Endothelial cell of umbilical vein (primary cell): ENCODE results near the gene SLC43A1. TPM values are rescaled to one million over a fixed set of nuclear protein-coding genes. Genes with fewer than 3 reads are reported as not detected.

Experiments
- BruUV-seq: library from RNA; stranded (reverse); fragments of 400-500 nt; replicated peaks from 2 replicates; lab custom pipeline; 2021; lab: Mats Ljungman, UMichigan
- CTCF ChIA-PET: fragments of 300-600, 350-600 bp; sonication (Branson Sonifier 250); formaldehyde crosslinking; loops from one replicate; lab custom pipeline; 2021; ENCODE audit warnings: antibody characterized with exemption, inconsistent platforms; lab: Charles Lee
- POLR2A ChIA-PET: fragments of 300-600, 350-600 bp; sonication (Branson Sonifier 250); formaldehyde crosslinking; loops from one replicate; lab custom pipeline; 2021; ENCODE audit warnings: antibody characterized with exemption, inconsistent platforms; lab: Charles Lee
- DNase-seq: peaks from one replicate; pipeline ENCODE4 v3.0.0-alpha.2; 2011; ENCODE audit warnings: low read depth, low spot score
- FAIRE-seq: peaks from 2 replicates; lab custom pipeline; 2011; peaks lifted over from hg19 to GRCh38; lab: Jason Lieb, UNC
- H2AFZ ChIP-seq: 2 replicates; pipeline ENCODE4 v1.6.0; 2012; ENCODE audit warnings: low read depth, low read length, control low read depth, inconsistent platforms
- H3K27ac ChIP-seq: 2 replicates; pipeline ENCODE4 v1.5.1; 2011; ENCODE audit warnings: low read depth, mild to moderate bottlenecking, control low read depth, low read length, moderate library complexity; ENCODE audit not compliant: insufficient read depth
- H3K27me3 ChIP-seq, 2 experiments: 2 replicates each; pipeline versions ENCODE4 v1.6.0 to v1.6.1; 2011; ENCODE audit warnings: low read length in 2 of 2, mixed read lengths in 1 of 2; ENCODE audit not compliant: control insufficient read depth in 2 of 2, insufficient read depth in 2 of 2
- H3K36me3 ChIP-seq, 2 experiments: 2 replicates in 1 of 2; 3 replicates in 1 of 2; pipeline ENCODE4 v1.5.1; 2011; ENCODE audit warnings: low read length in 2 of 2, mild to moderate bottlenecking in 1 of 2, moderate library complexity in 1 of 2; ENCODE audit not compliant: control insufficient read depth in 2 of 2, insufficient read depth in 2 of 2; ENCODE audit errors: extremely low read depth in 1 of 2
- H3K4me1 ChIP-seq: 3 replicates; pipeline ENCODE4 v1.5.1; 2011; ENCODE audit warnings: mild to moderate bottlenecking, low read length; ENCODE audit not compliant: control insufficient read depth, insufficient read depth; ENCODE audit errors: extremely low read depth
- H3K4me2 ChIP-seq: 2 replicates; pipeline ENCODE4 v1.6.1; 2011; ENCODE audit warnings: low read length, control low read depth, mixed read lengths; ENCODE audit not compliant: insufficient read depth
- H3K4me3 ChIP-seq, 3 experiments: fragments of 200-600 bp in 1 of 3; sonication (generic), shearing (Covaris generic) in 1 of 3; replicated peaks in 1 of 3; 2 replicates each; pipeline ENCODE4 v1.5.1; 2011 to 2016; ENCODE audit warnings: control low read depth in 3 of 3, low read length in 3 of 3, mild to moderate bottlenecking in 2 of 3, inconsistent platforms in 1 of 3, low read depth in 1 of 3, moderate library complexity in 1 of 3; ENCODE audit not compliant: insufficient read depth in 1 of 3
- H3K79me2 ChIP-seq: 2 replicates; pipeline ENCODE4 v1.6.0; 2012; ENCODE audit warnings: low read length, inconsistent platforms; ENCODE audit not compliant: control insufficient read depth, insufficient read depth
- H3K9ac ChIP-seq: replicated peaks from 2 replicates; pipeline ENCODE3; 2011; ENCODE audit warnings: low read length, control low read depth; ENCODE audit not compliant: insufficient read depth; ENCODE audit errors: extremely low read depth
- H3K9me1 ChIP-seq: replicated peaks from 3 replicates; pipeline ENCODE4 v1.6.0; 2011; ENCODE audit warnings: mild to moderate bottlenecking, low read length; ENCODE audit not compliant: control insufficient read depth, insufficient read depth; ENCODE audit errors: extremely low read depth
- H3K9me3 ChIP-seq: replicated peaks from 2 replicates; pipeline ENCODE4 v1.5.1; 2012; ENCODE audit warnings: low read length, inconsistent platforms; ENCODE audit not compliant: control insufficient read depth, insufficient read depth
- H4K20me1 ChIP-seq: replicated peaks from 2 replicates; pipeline ENCODE3; 2011; ENCODE audit warnings: mild to moderate bottlenecking, low read length; ENCODE audit not compliant: control insufficient read depth, insufficient read depth; ENCODE audit errors: extremely low read depth
- CTCF ChIP-seq, 2 donors: IDR thresholded peaks; 1 replicate in 1 of 2; 2 replicates in 1 of 2; pipeline ENCODE4 v1.5.1; 2011; ENCODE audit warnings: low read length in 2 of 2, mild to moderate bottlenecking in 2 of 2, moderate library complexity in 2 of 2, control low read depth in 1 of 2, inconsistent platforms in 1 of 2, low read depth in 1 of 2; ENCODE audit not compliant: insufficient read depth in 1 of 2; ENCODE audit errors: extremely low read depth in 1 of 2
- EZH2 ChIP-seq: IDR thresholded peaks from 2 replicates; pipeline ENCODE4 v1.6.1; 2012; ENCODE audit warnings: borderline replicate concordance, low read depth, mild to moderate bottlenecking, moderate library complexity, low read length, inconsistent platforms; ENCODE audit not compliant: severe bottlenecking
- FOS ChIP-seq: IDR thresholded peaks from 2 replicates; pipeline ENCODE4 v1.6.1; 2011; ENCODE audit warnings: mild to moderate bottlenecking, low read length, moderate library complexity, borderline replicate concordance; ENCODE audit not compliant: insufficient read depth
- GATA2 ChIP-seq: IDR thresholded peaks from 2 replicates; pipeline ENCODE4 v1.7.0; 2011; ENCODE audit warnings: low read depth, mild to moderate bottlenecking, moderate library complexity, mixed read lengths, low read length; ENCODE audit not compliant: insufficient read length, insufficient read depth
- JUN ChIP-seq: IDR thresholded peaks from 2 replicates; pipeline ENCODE4 v1.6.1; 2011; ENCODE audit warnings: borderline replicate concordance, low read depth; ENCODE audit not compliant: insufficient read length, insufficient read depth
- MAX ChIP-seq: IDR thresholded peaks from 2 replicates; pipeline ENCODE4 v1.6.1; 2011; ENCODE audit not compliant: insufficient read depth, insufficient read length
- MYC ChIP-seq: IDR thresholded peaks from one replicate; pipeline ENCODE4 v1.6.1; 2011; ENCODE audit warnings: mild to moderate bottlenecking, low read depth, low read length
- POLR2A ChIP-seq: IDR thresholded peaks from 2 replicates; pipeline ENCODE4 v1.6.1; 2012; ENCODE audit warnings: low read depth, mild to moderate bottlenecking, control low read depth, low read length
- POLR2AphosphoS5 ChIP-seq: IDR thresholded peaks from 2 replicates; pipeline ENCODE4 v1.6.1; 2012; ENCODE audit warnings: low read depth, mild to moderate bottlenecking, control low read depth, low read length, moderate library complexity; ENCODE audit not compliant: insufficient read depth
- dilution Hi-C: fragments of 300-500 bp; cut with MboI; formaldehyde crosslinking; loops from one replicate; pipeline ENCODE4 v1.15.0; 2019; ENCODE audit warnings: low sequenced_read_pairs; ENCODE audit not compliant: extremely low pct_ligation_motif_present
- intact Hi-C: fragments of 100-400 bp; cut with micrococcal nuclease; formaldehyde crosslinking; loops from one replicate; pipeline ENCODE4 v1.10.0; 2022
- polyA plus RNA-seq, 4 experiments: library from polyadenylated mRNA; depleted of rRNA in 3 of 4; stranded (reverse) in 3 of 4; unstranded in 1 of 4; fragments of >200 nt; gene quantifications; 2 replicates each; pipeline versions ENCODE4 v1.2.1 to v1.2.3, GENCODE V29; 2011 to 2012; ENCODE audit warnings: missing spikeins in 1 of 4
- total RNA-seq: library from RNA; stranded (reverse); gene quantifications from 2 replicates; pipeline ENCODE4 v1.2.3, GENCODE V29; 2021

The SLC43A1 gene
- total and polyA plus RNA-seq, 2 donors (not counting 3 experiments of a cell fraction or from before 2014, with no cell fraction given) = 13.7 to 19.5 TPM

GRCh38 chr11:57516061-57516443 lies 550 bp upstream of the SLC43A1 start:
- H3K79me2 ChIP-seq = no peaks in the 10 kb centered on the region
- peak overlapping the region; percentile 64 to 79 (median 68) for H3K4me3 ChIP-seq
- dilution Hi-C loops = no loop called here
- H2AFZ ChIP-seq = peak overlapping the region; percentile 94
- peak overlapping the region; percentile 62 for H3K9ac ChIP-seq
- H3K4me2 ChIP-seq = peak overlapping the region; percentile 88
- H3K4me1 ChIP-seq = peaks cover 9% of the 10 kb centered on the region
- CTCF ChIA-PET = interaction anchor here (0.9 to 9.0 kb wide), 7 partner anchors 11 to 128 kb away, joined by 3 to 166 read pairs (median 9); partner anchors contain the start of genes RTN4RL2 and TIMM10
- no peaks in the 10 kb centered on the region for H3K36me3 ChIP-seq
- DNase-seq = no peak
- BruUV-seq = no TSS peak
- intact Hi-C loops = loop anchor here (1.0 kb wide), 1 partner anchor 17 kb away; no protein-coding TSS in a partner anchor
- H3K9me1 ChIP-seq = no peaks in the 10 kb centered on the region
- no peak for FAIRE-seq
- TF ChIP-seq POLR2A (no peak), MAX (no peak), JUN (no peak), MYC (no peak), EZH2 (no peak), GATA2 (no peak), FOS (no peak), POLR2AphosphoS5 (no peak), CTCF (IDR thresholded peaks at IDR 0.05; ENCODE audit: extremely low read depth in 1 of 2, insufficient read depth in 1 of 2, low read depth in 1 of 2, low read length in 2 of 2) (no peak)
- no peaks in the 10 kb centered on the region for H3K27me3 ChIP-seq
- H3K27ac ChIP-seq = no peak overlapping the region
- POLR2A ChIA-PET = no interaction called here
- H4K20me1 ChIP-seq = no peaks in the 10 kb centered on the region
- no peaks in the 10 kb centered on the region for H3K9me3 ChIP-seq
